Neural cell (in vitro differentiated cells): ENCODE results near the gene TMEM184C. TPM values are rescaled to one million over a fixed set of nuclear protein-coding genes. Genes with fewer than 3 reads are reported as not detected.

Experiments
- H2AFZ ChIP-seq: fragments of 200-600, 300-800 bp; sonication (generic), shearing (Covaris generic); 2 replicates; pipeline ENCODE4 v1.6.0; 2014; ENCODE audit warnings: low read depth, mild to moderate bottlenecking, antibody characterized with exemption, low read length, moderate library complexity
- H3F3A ChIP-seq: fragments of 200-600 bp; shearing (Covaris generic); 2 replicates; pipeline ENCODE4 v1.6.1; 2016; ENCODE audit warnings: mild to moderate bottlenecking, moderate library complexity, mixed read lengths, antibody characterized with exemption, low read length; ENCODE audit not compliant: insufficient read depth, poor library complexity, severe bottlenecking
- H3K27ac ChIP-seq: fragments of 200-600, 300-800 bp; sonication (generic), shearing (Covaris generic); 2 replicates; pipeline ENCODE4 v1.5.1; 2014; ENCODE audit warnings: mild to moderate bottlenecking, low read length, moderate library complexity
- H3K27me3 ChIP-seq: fragments of 300-800, 200-600 bp; sonication (generic), shearing (Covaris generic); 2 replicates; pipeline ENCODE4 v1.6.0; 2014; ENCODE audit warnings: mild to moderate bottlenecking, low read depth, low read length, moderate library complexity; ENCODE audit not compliant: insufficient read depth
- H3K36me3 ChIP-seq: fragments of 300-800, 200-600 bp; sonication (generic), shearing (Covaris generic); 2 replicates; pipeline ENCODE4 v1.5.1; 2014; ENCODE audit warnings: mild to moderate bottlenecking, antibody characterized with exemption, low read length, moderate library complexity; ENCODE audit not compliant: insufficient read depth
- H3K4me2 ChIP-seq: fragments of 300-800, 200-600 bp; sonication (generic), shearing (Covaris generic); 2 replicates; pipeline ENCODE4 v1.6.0; 2014; ENCODE audit warnings: mild to moderate bottlenecking, low read length
- H3K4me3 ChIP-seq: fragments of 300-800, 200-600 bp; sonication (generic), shearing (Covaris generic); 2 replicates; pipeline ENCODE4 v1.5.1; 2014; ENCODE audit warnings: mild to moderate bottlenecking, low read length, moderate library complexity
- H3K79me2 ChIP-seq: fragments of 200-600 bp; shearing (Covaris generic); replicated peaks from 2 replicates; pipeline ENCODE4 v1.6.0; 2014; ENCODE audit warnings: mild to moderate bottlenecking, low read length, moderate library complexity; ENCODE audit not compliant: insufficient read depth
- H3K9ac ChIP-seq: fragments of 300-800, 200-600 bp; sonication (generic), shearing (Covaris generic); 2 replicates; pipeline ENCODE4 v1.6.1; 2016; ENCODE audit warnings: mild to moderate bottlenecking, low read length, mixed read lengths
- H3K9me2 ChIP-seq: fragments of 200-600 bp; shearing (Covaris generic); 2 replicates; pipeline ENCODE4 v1.6.1; 2016; ENCODE audit warnings: mild to moderate bottlenecking, low read length, mixed read lengths; ENCODE audit not compliant: insufficient read depth
- H3K9me3 ChIP-seq: fragments of 200-600, 300-800 bp; sonication (generic), shearing (Covaris generic); 2 replicates; pipeline ENCODE4 v1.6.1; 2016; ENCODE audit warnings: mild to moderate bottlenecking, mixed run types, low read length, moderate library complexity, mixed read lengths
- H4K20me1 ChIP-seq: fragments of 200-600 bp; shearing (Covaris generic); 2 replicates; pipeline ENCODE4 v1.6.1; 2016; ENCODE audit warnings: mild to moderate bottlenecking, mixed run types; ENCODE audit not compliant: insufficient read depth
- EP300 ChIP-seq: fragments of 450-650 bp; conservative IDR thresholded peaks from 2 replicates; pipeline ENCODE4 v1.6.1; 2014; ENCODE audit warnings: antibody characterized with exemption, mild to moderate bottlenecking, moderate library complexity; ENCODE audit not compliant: poor library complexity, severe bottlenecking
- EZH2 ChIP-seq: fragments of 200-600, 300-800 bp; shearing (Covaris generic), sonication (generic); IDR thresholded peaks from 2 replicates; pipeline ENCODE4 v1.6.1; 2014; ENCODE audit warnings: antibody characterized with exemption, low read length, borderline replicate concordance, mild to moderate bottlenecking; ENCODE audit not compliant: insufficient read depth, poor library complexity, severe bottlenecking
- MXI1 ChIP-seq: fragments of 450-650 bp; conservative IDR thresholded peaks from 2 replicates; pipeline ENCODE4 v1.6.1; 2014; ENCODE audit warnings: antibody characterized with exemption, mild to moderate bottlenecking; ENCODE audit not compliant: poor library complexity, severe bottlenecking
- POLR2AphosphoS5 ChIP-seq: IDR thresholded peaks from 2 replicates; pipeline ENCODE4 v1.6.1; 2012
- RAD21 ChIP-seq: fragments of 450-650 bp; conservative IDR thresholded peaks from 2 replicates; pipeline ENCODE4 v1.6.1; 2014; ENCODE audit warnings: antibody characterized with exemption, mild to moderate bottlenecking, moderate library complexity
- SMC3 ChIP-seq: fragments of 450-650 bp; conservative IDR thresholded peaks from 2 replicates; pipeline ENCODE4 v1.6.1; 2014; ENCODE audit warnings: antibody characterized with exemption, mild to moderate bottlenecking, moderate library complexity; ENCODE audit not compliant: poor library complexity
- TAF1 ChIP-seq: IDR thresholded peaks from 2 replicates; pipeline ENCODE4 v1.6.1; 2012; ENCODE audit warnings: low read depth
- polyA plus RNA-seq: library from polyadenylated mRNA; depleted of rRNA; stranded (reverse); fragments of >200 nt; gene quantifications from 2 replicates; pipeline ENCODE4 v1.2.3, GENCODE V29; 2014
- TF ChIP-seq, protein P1 (sequence below): IDR thresholded peaks from 2 replicates; pipeline ENCODE4 v1.6.1; 2012; ENCODE audit warnings: borderline replicate concordance
- TF ChIP-seq, protein P2 (sequence below): fragments of 450-650 bp; IDR thresholded peaks from 2 replicates; pipeline ENCODE4 v1.5.1; 2014; ENCODE audit warnings: antibody characterized with exemption, mild to moderate bottlenecking, moderate library complexity; ENCODE audit not compliant: poor library complexity, severe bottlenecking

The TMEM184C gene
- polyA plus RNA-seq, 1 donor from 2014 or later: 48.8 TPM

DNA sequence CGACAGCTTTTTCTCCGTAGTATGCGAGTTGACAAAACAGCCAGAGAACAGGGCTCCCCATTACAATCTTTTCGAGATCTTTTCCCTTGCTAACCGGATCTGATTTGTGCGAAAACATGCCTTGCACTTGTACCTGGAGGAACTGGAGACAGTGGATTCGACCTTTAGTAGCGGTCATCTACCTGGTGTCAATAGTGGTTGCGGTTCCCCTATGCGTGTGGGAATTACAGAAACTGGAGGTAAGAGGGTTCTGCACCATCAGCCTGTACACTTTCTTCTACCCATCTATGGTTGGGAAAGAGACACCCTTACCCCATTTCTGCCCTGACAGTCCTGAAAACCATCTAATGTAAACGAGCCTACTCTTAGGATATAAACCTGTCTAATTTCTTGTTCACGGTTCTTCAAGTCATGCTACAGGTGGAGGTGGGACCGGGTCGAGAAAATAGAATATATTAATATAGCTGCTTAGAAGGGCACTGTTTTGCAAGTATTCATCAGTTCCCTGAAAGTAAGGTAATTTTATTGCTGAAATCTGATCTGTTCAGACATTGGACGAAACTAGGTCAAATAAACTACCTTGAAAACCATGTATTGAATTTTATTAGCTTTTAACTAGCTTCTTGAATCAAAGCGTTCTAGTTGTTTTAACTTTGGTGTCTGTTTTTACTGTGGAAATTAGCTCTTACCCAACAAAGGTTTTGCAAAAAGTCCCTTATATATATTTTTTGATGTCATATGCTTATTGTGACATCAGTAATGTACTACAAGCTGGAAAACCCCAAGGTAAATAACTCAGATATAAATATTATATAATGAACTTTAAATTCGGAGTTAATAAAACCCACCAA is 869 bp downstream of the TMEM184C start:
- H3K79me2 ChIP-seq: peaks cover 37% of the 10 kb centered on the region
- H3K27ac ChIP-seq: peak overlapping the region; percentile 84
- no peaks in the 10 kb centered on the region for H3K36me3 ChIP-seq
- H3K9me2 ChIP-seq: no peaks in the 10 kb centered on the region
- H3K4me2 ChIP-seq: peak overlapping the region; percentile 74
- TF ChIP-seq, protein P1, sequence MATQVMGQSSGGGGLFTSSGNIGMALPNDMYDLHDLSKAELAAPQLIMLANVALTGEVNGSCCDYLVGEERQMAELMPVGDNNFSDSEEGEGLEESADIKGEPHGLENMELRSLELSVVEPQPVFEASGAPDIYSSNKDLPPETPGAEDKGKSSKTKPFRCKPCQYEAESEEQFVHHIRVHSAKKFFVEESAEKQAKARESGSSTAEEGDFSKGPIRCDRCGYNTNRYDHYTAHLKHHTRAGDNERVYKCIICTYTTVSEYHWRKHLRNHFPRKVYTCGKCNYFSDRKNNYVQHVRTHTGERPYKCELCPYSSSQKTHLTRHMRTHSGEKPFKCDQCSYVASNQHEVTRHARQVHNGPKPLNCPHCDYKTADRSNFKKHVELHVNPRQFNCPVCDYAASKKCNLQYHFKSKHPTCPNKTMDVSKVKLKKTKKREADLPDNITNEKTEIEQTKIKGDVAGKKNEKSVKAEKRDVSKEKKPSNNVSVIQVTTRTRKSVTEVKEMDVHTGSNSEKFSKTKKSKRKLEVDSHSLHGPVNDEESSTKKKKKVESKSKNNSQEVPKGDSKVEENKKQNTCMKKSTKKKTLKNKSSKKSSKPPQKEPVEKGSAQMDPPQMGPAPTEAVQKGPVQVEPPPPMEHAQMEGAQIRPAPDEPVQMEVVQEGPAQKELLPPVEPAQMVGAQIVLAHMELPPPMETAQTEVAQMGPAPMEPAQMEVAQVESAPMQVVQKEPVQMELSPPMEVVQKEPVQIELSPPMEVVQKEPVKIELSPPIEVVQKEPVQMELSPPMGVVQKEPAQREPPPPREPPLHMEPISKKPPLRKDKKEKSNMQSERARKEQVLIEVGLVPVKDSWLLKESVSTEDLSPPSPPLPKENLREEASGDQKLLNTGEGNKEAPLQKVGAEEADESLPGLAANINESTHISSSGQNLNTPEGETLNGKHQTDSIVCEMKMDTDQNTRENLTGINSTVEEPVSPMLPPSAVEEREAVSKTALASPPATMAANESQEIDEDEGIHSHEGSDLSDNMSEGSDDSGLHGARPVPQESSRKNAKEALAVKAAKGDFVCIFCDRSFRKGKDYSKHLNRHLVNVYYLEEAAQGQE: no peak
- no peak for TF ChIP-seq EZH2
- TF ChIP-seq RAD21: no peak
- TF ChIP-seq SMC3: no peak
- TF ChIP-seq TAF1: no peak
- TF ChIP-seq, protein P2, sequence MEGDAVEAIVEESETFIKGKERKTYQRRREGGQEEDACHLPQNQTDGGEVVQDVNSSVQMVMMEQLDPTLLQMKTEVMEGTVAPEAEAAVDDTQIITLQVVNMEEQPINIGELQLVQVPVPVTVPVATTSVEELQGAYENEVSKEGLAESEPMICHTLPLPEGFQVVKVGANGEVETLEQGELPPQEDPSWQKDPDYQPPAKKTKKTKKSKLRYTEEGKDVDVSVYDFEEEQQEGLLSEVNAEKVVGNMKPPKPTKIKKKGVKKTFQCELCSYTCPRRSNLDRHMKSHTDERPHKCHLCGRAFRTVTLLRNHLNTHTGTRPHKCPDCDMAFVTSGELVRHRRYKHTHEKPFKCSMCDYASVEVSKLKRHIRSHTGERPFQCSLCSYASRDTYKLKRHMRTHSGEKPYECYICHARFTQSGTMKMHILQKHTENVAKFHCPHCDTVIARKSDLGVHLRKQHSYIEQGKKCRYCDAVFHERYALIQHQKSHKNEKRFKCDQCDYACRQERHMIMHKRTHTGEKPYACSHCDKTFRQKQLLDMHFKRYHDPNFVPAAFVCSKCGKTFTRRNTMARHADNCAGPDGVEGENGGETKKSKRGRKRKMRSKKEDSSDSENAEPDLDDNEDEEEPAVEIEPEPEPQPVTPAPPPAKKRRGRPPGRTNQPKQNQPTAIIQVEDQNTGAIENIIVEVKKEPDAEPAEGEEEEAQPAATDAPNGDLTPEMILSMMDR: no peak
- no peaks in the 10 kb centered on the region for H3F3A ChIP-seq
- no peaks in the 10 kb centered on the region for H3K27me3 ChIP-seq
- no peaks in the 10 kb centered on the region for H4K20me1 ChIP-seq
- H2AFZ ChIP-seq: peak overlapping the region; percentile 96
- peak overlapping the region; percentile 83 for H3K9ac ChIP-seq
- H3K4me3 ChIP-seq: peak overlapping the region; percentile 83
- H3K9me3 ChIP-seq: no peaks in the 10 kb centered on the region

DNA sequence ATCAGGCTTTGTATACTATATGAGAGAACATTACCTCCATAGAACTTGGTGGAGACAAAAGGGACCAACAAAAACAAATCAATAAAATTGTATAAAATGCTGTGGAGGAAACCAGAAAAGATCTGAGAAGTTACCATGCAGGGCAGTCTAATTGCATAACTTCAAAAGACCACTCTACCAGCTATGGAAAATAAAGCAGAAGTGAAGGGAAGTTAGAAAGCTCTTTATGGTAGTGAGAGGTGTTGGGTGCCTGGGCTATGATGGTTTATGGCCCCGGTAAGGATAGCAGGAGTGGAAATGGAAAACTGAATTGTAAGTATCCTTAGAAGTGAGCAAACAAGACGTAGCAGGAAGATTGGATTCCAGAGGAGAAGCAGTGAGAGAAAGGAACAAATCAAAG is 3.1 kb downstream of the TMEM184C start:
- no peaks in the 10 kb centered on the region for H3K27me3 ChIP-seq
- no peaks in the 10 kb centered on the region for H3K9me3 ChIP-seq
- no peaks in the 10 kb centered on the region for H3K36me3 ChIP-seq
- H3K4me2 ChIP-seq: peak overlapping the region; percentile 16
- peaks cover 37% of the 10 kb centered on the region for H3K79me2 ChIP-seq
- H3K9me2 ChIP-seq: no peaks in the 10 kb centered on the region
- H3K9ac ChIP-seq: no peak overlapping the region
- no peak overlapping the region for H2AFZ ChIP-seq
- H4K20me1 ChIP-seq: no peaks in the 10 kb centered on the region
- no peak overlapping the region for H3K27ac ChIP-seq
- TF ChIP-seq MXI1: no peak
- TF ChIP-seq EZH2: no peak
- TF ChIP-seq POLR2AphosphoS5: no peak
- TF ChIP-seq EP300: no peak
- no peak for TF ChIP-seq SMC3
- no peak for TF ChIP-seq TAF1
- TF ChIP-seq, protein P2: no peak
- TF ChIP-seq, protein P1: no peak
- no peak for TF ChIP-seq RAD21
- no peaks in the 10 kb centered on the region for H3F3A ChIP-seq
- peak overlapping the region; percentile 52 for H3K4me3 ChIP-seq
